Choroid plexus epithelial cell (primary cell): ENCODE data around the gene FBXO5.
A peak's percentile ranks its signal among the peaks of the same experiment; 100 is the strongest.
"Not testable (repeated sequence)": the region's sequence is repeated elsewhere in the genome, so short reads cannot be mapped to it uniquely, and the experiment has no call there.

Source experiments
- DNase-seq: peaks from one replicate; pipeline ENCODE4 v3.0.0-alpha.2; 2010; ENCODE audit warnings: low read depth
- H3K4me3 ChIP-seq: 2 replicates; pipeline ENCODE4 v1.5.1; 2011; ENCODE audit warnings: low read depth, mild to moderate bottlenecking, control low read depth, low read length, moderate library complexity
- CTCF ChIP-seq: conservative IDR thresholded peaks from 2 replicates; pipeline ENCODE4 v1.5.1; 2011; ENCODE audit warnings: low read depth, mild to moderate bottlenecking, control low read depth, inconsistent platforms, low read length, moderate library complexity

Gene FBXO5

GRCh38 chr6:153003366-153003690 is 20.5 kb upstream of the FBXO5 start:
- H3K4me3 ChIP-seq, result peak overlapping the region; percentile 72
- no peak for TF ChIP-seq CTCF
- peak; percentile 43 for DNase-seq

GRCh38 chr6:153002613-153003365 is 19.9 kb upstream of the FBXO5 start, which contains the start of gene MTRF1L:
Gene MTRF1L (minus strand): TSS chr6:153002709. CDS start chr6:153002685, 24 bp downstream.
- TF ChIP-seq CTCF, result no peak
- DNase-seq, result peak; percentile 97
- H3K4me3 ChIP-seq, result peak within 1 kb of the TSS; percentile 72

- peak overlapping the region; percentile 72 for H3K4me3 ChIP-seq
- no peak for TF ChIP-seq CTCF
- DNase-seq, result peak; percentile 34
Measured at GRCh38 chr6:153001767-153002612, 19.1 kb upstream of the FBXO5 start.

GRCh38 chr6:153000790-153001189 is 17.9 kb upstream of the FBXO5 start:
- H3K4me3 ChIP-seq, DNase-seq: not testable (repeated sequence)

- DNase-seq, result no peak
- TF ChIP-seq CTCF, result no peak
- no peak overlapping the region for H3K4me3 ChIP-seq
Measured at GRCh38 chr6:153000243-153000642, 17.4 kb upstream of the FBXO5 start.

- DNase-seq, H3K4me3 ChIP-seq: not testable (repeated sequence)
Measured at GRCh38 chr6:152999538-152999937, 16.7 kb upstream of the FBXO5 start.

- no peak for TF ChIP-seq CTCF
- no peak overlapping the region for H3K4me3 ChIP-seq
- DNase-seq, result no peak
Measured at GRCh38 chr6:152993847-152994246, 11.0 kb upstream of the FBXO5 start.

GRCh38 chr6:152993431-152993830 is 10.6 kb upstream of the FBXO5 start:
- H3K4me3 ChIP-seq, result no peak overlapping the region
- peak; percentile 47 for TF ChIP-seq CTCF

More at GRCh38 chr6:152993431-152993830, 10.6 kb upstream of the FBXO5 start:
- DNase-seq, result peak; percentile 36
